GM21447 (cell line): Measurements from ENCODE around the gene TSPEAR.
A peak's percentile ranks its signal among the peaks of the same experiment; 100 is the strongest.

Experiments
- ATAC-seq: cut with Tn5 transposase; IDR thresholded peaks from one replicate; pipeline ENCODE4 v1.9.1; 2021; ENCODE audit not compliant: unreplicated experiment

TSPEAR gene

DNA sequence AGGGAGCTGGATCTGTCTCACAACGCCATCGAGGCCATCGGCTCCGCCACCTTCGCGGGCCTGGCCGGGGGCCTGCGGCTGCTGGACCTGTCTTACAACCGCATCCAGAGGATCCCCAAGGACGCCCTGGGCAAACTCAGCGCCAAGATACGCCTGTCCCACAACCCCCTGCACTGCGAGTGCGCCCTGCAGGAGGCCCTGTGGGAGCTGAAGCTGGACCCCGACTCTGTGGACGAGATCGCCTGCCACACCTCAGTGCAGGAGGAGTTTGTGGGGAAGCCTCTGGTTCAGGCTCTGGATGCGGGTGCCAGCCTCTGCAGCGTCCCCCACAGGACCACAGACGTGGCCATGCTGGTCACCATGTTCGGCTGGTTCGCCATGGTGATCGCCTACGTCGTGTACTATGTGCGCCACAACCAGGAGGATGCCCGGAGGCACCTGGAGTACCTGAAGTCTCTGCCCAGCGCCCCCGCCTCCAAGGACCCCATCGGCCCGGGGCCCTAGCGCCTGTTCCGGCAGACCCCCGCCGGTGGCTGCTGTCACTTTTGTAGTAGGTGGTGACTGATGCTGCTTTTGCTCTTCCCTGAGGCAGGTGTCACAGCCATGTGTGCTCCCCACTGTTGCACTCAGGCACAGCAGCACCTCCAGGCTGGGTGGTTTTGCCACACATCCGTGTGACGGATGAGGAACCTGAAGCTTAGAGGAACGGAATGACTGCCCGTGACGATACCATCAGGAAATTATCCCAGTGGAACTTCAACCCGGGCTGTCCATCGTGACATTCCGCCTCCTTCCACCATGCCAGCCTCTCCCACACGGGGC, 254.2 kb downstream of the TSPEAR start:
- ATAC-seq: no peak

GRCh38 chr21:44456214-44456914, 255.0 kb downstream of the TSPEAR start:
- ATAC-seq: no peak

DNA sequence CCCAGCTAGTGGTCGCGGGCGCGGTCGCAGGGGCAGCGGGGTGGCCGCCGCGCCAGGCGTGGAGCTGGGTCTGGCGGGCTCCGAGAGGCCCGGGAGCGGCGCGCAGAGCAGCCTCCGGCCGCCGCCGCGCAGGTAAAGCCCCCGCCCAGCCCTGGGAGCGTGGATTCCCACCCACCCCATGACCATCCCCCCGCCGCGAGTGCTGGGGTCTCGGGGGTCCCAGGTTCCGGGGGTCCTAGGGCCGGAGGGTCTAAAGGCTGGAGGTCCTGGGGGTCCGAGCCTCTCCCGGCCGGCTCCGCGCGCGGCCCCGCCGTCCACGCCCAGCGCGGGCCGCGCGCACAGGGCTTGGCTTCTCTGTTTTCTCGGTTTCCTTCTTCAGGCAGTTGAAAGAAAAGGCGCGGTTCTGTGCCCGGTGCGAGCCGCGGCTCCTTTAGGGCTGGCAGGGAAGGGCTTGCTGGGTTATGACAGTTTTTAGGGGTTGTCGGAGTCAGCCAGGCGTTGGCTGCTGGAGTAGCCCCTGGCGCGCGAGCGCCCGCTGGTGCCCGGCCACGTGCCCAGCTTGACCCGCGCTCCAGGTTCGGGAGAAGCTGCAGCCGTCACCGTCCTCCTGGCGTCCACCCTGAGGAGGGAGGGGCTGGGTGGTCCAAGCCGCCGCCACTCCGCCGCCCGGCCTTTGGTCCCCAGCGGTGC, 255.7 kb downstream of the TSPEAR start:
- peak; percentile 52 for ATAC-seq

DNA sequence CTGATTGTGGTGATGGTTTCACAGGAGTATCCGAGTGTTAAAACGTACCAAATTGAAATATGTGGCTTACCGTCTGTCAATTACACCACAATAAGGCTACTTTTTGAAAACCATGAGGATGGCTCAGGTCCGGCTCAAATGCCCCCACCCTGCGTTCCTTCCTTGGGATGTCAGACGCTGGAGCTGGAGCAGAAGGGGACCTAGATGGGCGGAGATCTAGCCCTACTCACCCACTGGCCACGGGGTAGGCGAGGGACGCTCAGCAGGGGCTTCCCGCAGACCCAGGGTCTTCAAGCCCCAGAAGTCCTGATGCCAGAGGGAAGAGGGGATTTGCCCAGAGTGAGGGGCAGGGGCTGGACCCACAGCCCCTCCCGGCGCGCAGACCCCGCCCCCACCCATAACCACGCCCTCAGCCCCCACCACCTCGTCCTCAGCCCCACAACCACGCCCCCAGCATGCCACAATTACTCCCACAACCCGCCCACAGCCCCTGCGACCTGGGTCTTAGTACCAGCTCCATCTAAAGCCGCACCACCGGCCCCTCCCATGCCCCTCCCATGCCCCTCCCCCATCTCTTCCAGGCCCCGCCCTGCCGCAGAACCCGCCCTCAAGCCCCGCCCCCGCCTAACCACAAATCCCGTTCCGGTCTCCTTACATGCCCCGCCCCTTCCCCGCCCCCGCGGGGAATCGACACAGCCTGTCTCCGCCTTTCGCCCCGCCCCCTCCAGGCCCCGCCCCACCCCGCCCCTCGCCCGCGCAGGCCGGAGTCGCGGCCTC, 256.4 kb downstream of the TSPEAR start, which contains the start of gene LRRC3:
LRRC3 (plus strand) TSS at position 764 of the 777 bp plus-strand sequence. CDS start 1,135 bp downstream, outside the sequence.
- ATAC-seq: peak; percentile 50

DNA sequence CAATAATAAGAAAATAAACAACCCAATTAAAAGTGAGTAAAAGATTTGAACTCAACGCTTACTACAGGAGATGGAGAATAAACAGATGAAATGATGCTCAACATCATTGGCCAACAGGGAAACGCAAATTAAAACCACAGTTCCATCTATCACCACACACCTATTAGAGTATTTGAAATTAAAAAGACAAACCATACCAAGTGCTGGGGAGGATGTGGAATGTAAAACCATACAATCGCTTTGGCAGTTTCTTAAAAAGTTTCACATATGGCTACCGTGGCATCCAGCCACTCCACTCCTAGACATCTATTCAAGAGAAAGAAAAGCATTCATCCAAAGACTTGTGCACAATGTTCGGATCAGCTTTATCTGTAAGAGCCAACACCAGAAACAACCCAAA, 257.3 kb downstream of the TSPEAR start:
- no peak for ATAC-seq

- ATAC-seq: no peak
Measured at GRCh38 chr21:44453120-44453519, 258.3 kb downstream of the TSPEAR start.

- ATAC-seq: no peak
Measured at GRCh38 chr21:44450999-44451398, 260.4 kb downstream of the TSPEAR start.

- ATAC-seq: no peak
Measured at GRCh38 chr21:44450402-44450801, 261.0 kb downstream of the TSPEAR start.

- no peak for ATAC-seq
Measured at GRCh38 chr21:44449473-44450363, 261.7 kb downstream of the TSPEAR start.

DNA sequence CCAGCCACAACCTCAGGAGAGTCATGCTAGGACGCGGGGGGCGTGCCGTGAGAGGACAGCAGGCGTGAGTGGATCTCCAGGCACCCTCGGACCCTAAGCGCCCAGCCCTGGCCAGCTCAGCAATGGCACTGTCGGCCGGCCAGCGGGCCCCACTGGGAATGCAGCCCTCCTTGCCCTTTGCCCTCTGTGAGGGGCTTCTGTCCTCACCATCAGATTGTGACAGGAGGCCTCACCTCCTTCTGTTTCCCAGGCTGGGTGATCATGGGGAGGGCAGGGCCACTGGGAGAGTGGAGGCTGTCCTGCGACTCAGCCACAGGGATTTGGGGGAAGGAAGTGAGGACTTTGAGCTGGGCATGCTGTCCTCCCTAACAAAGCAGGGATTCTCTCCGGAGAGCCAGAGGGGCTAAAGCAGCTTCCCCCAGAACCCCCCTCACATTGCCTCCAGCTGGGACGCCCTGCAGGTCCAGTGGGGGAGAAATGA, 262.7 kb downstream of the TSPEAR start:
- ATAC-seq: no peak
